Activated CD8-positive, alpha-beta memory T cell treated with anti-CD3 and anti-CD28 coated beads for 36 hours (primary cell): ENCODE data around the gene PRKCA. TPM values are rescaled to one million over a fixed set of nuclear protein-coding genes. Genes with fewer than 3 reads are reported as not detected.

ENCODE experiments used
- CTCF ChIA-PET: fragments of 350-600 bp; sonication (Branson Sonifier 250); formaldehyde crosslinking; loops from one replicate; lab custom pipeline; 2021; ENCODE audit warnings: antibody characterized with exemption; lab: Charles Lee
- POLR2A ChIA-PET: fragments of 350-600 bp; sonication (Branson Sonifier 250); formaldehyde crosslinking; loops from one replicate; lab custom pipeline; 2021; ENCODE audit warnings: antibody characterized with exemption; lab: Charles Lee
- total RNA-seq, 2 experiments: library from RNA; stranded (reverse); gene quantifications; one replicate each; pipeline ENCODE4 v1.2.3, GENCODE V29; 2021

The PRKCA gene
- total RNA-seq, 2 experiments from 2014 or later, result 70.3 to 73.4 TPM

- POLR2A ChIA-PET, result no interaction called here
- CTCF ChIA-PET, result no interaction called here
Measured at GRCh38 chr17:66840061-66840460, 537.6 kb downstream of the PRKCA start.

GRCh38 chr17:66841328-66841727 lies 538.9 kb downstream of the PRKCA start:
- ChIA-PET CTCF (no interaction called here), POLR2A (no interaction called here)

DNA sequence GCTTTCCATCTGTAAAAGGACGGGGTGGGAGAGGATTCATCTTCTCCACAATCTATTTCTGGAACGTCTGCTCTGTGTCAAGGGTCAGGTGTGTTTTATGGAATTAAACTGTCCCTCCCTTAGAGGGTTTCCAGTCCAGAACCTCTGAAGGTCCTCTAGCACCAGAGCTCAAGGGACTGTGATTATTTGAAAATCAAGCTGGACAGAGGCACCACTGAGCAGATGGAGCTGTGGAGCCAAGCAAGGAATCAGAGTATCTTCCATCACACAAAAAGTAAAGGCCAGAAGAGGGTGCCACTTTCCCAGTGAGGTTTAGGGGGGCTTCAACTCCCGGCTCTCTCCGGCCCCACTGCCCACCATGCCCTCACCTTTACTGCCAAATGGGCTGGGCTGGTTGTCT lies 539.3 kb downstream of the PRKCA start:
- POLR2A ChIA-PET, result no interaction called here

DNA sequence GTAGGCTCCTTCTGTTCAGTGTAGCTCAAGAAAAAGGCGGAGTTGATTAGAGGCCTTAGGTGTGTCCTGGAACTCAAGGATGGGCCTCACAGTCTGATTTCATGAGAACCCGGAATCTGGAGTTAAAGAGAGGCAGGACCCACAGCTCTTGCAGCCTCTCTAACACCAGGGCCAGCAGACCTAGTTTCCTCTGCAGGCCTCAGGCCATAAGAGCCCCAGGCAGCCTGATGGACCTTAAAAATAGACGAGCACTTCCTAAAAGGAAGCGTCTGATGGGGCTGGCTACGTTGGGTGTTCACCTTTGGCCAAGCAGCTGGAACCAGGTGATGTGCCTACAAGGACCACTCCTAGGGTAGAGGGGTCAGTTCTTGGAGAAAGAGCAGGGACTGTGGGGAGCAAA lies 540.1 kb downstream of the PRKCA start:
- POLR2A ChIA-PET, result no interaction called here
- CTCF ChIA-PET, result no interaction called here

More for the DNA sequence above, 539.3 kb downstream of the PRKCA start:
- CTCF ChIA-PET, result no interaction called here

DNA sequence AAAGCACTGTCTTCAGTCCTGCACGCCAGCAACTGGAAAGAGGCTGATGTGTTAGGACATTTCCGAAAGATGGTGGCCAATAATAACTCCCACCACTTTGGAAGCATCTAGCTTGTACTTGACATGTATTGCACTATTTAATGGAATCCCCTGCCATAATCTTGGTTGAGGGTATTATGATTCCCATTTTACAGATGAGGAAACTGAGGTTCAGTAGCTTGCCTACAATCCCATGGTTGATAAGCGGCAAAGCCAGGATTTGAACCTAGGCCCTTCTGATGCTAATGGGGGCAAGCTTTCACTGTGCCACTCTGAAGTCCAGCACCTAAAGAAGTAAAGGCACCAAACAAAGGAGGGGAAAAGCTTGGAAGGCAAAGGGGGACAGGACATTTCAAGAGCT lies 540.5 kb downstream of the PRKCA start:
- ChIA-PET CTCF (no interaction called here), POLR2A (no interaction called here)

GRCh38 chr17:66843627-66844026 lies 541.2 kb downstream of the PRKCA start:
- CTCF ChIA-PET, result no interaction called here
- POLR2A ChIA-PET, result no interaction called here

GRCh38 chr17:66847704-66848103 lies 545.3 kb downstream of the PRKCA start:
- POLR2A ChIA-PET, result no interaction called here
- CTCF ChIA-PET, result no interaction called here

DNA sequence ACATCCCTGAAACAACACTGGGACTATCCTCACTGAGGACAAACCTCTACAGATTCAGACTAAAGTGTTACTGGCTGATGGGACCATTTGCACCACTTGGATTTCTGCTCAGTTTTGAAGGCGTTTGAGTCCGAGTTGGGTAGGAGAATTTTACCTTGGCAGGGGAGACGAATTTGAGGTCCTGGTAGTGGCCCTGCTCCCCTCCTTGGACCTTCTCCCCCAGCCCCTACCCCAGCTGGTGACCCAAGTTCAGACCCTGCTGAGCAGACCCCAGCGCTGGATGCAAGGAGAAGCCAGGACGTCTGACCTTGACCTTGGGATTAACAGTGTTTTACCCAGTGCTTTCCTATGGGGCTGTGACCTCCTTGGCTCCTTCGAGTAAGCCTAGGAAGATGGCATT lies 546.1 kb downstream of the PRKCA start:
- CTCF ChIA-PET, result interaction anchor here (0.6 kb wide), 1 partner anchor 119 kb away, joined by 4 read pairs; no protein-coding TSS in a partner anchor
- POLR2A ChIA-PET, result no interaction called here

- ChIA-PET CTCF (no interaction called here), POLR2A (no interaction called here)
Measured at GRCh38 chr17:66849032-66849655, 546.7 kb downstream of the PRKCA start.

- CTCF ChIA-PET, result no interaction called here
- POLR2A ChIA-PET, result no interaction called here
Measured at GRCh38 chr17:66849851-66850580, 547.6 kb downstream of the PRKCA start.

DNA sequence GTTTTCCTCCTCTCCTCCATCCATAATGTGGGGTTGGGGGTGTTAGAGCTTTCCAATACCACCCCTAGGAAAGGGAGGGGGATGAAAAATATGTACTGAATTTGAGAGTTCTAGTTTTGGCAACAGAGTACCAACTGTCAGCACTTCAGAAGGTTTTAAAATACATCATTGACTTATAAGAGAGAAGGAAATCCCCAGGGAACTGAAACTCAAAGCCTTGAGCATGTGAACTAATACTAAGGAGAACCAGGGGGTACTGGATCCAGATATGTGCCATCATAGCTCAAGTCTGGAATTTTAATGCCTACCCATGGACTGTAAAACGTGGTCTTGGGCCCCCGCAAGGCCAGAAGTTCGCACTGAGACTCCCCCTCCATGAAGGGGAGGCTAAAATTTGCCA lies 548.3 kb downstream of the PRKCA start:
- CTCF ChIA-PET, result no interaction called here
- POLR2A ChIA-PET, result interaction anchor here (0.5 kb wide), 1 partner anchor 20 kb away, joined by 3 read pairs; no protein-coding TSS in a partner anchor

DNA sequence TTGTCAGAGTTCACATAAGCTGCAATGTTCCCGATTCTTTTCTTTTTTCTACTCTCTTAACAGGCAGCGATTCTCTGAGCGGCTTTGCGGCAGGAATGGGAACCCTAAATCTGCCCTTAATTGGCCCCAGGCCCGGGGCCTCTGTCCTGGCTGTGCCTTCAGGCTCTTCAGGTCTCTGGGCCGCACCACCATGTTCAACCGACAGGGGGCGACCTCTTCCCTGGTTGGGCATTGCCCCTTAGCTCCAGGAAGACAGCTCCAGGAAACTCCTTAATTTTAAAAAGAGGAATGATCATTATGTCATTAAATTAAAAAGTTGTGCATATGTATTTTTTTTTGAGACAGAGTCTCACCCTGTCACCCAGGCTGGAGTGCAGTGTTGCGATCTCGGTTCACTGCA lies 552.8 kb downstream of the PRKCA start:
- ChIA-PET POLR2A (no interaction called here), CTCF (no interaction called here)

- ChIA-PET CTCF (no interaction called here), POLR2A (no interaction called here)
Measured at GRCh38 chr17:66858226-66859083, 556.0 kb downstream of the PRKCA start.

- ChIA-PET CTCF (interaction anchor here (0.6 kb wide), 1 partner anchor 759 kb away, joined by 4 read pairs; no protein-coding TSS in a partner anchor), POLR2A (no interaction called here)
Measured at GRCh38 chr17:66859353-66859752, 556.9 kb downstream of the PRKCA start.

DNA sequence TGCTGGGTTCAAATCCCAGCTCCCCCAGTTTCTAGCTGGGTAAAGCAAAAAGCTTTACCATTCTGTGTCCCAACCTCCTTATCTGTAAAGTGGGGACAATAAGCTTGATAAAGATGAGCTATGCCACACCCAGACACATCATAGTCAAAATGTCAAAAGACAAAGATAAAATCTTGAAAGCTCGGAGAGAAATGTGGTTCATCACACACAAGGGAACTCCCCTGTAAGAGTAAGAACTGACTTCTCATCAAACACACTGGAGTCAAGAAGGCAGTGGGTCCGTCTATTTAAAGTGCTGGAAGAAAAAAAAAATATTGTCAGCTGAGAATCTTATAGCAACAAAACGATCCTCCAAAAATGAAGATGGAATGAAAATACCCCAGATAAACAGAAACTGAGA lies 557.8 kb downstream of the PRKCA start:
- ChIA-PET POLR2A (no interaction called here), CTCF (no interaction called here)

Other genes starting within 250 kb of the PRKCA start
- 1 to 10 TPM; 1.8 to 2.8 TPM for gene CEP112, start 110.5 kb upstream of the PRKCA start, total RNA-seq
- gene APOH, start 73.2 kb upstream of the PRKCA start, total RNA-seq, result not detected